Activated CD4-positive, alpha-beta T cell treated with anti-CD3 and anti-CD28 coated beads, Interleukin-10, Interleukin-2, amounts not matched to agents 100 ng/mL and 50 ng/mL, durations not matched to agents 16 hours and 8 hours (primary cell): ENCODE measurements around the gene DCLRE1A.
A peak's percentile ranks its signal among the peaks of the same experiment; 100 is the strongest.
"Not testable (repeated sequence)": the region's sequence is repeated elsewhere in the genome, so short reads cannot be mapped to it uniquely, and the experiment has no call there.

Experiments
- DNase-seq: peaks from one replicate; pipeline ENCODE4 v3.0.0-alpha.2; 2020

The DCLRE1A gene

DNA sequence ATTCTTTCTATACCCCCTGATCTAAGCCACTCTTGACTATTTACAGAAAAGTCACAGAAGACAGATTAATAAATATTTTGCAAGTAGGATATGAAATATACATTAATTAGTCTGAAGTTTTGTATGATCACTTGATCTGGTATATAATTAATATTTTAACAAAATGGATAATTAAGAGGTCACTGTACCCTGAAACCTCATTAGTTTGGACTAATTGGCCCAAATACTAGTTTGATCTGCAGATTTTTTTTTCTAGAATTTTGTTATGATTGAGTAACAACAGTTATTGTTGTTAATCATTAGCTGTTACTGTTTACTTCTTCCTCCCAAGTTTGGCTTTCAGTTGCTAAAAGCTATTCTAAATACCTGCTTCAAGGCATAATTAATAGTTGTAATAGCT lies 3.3 kb upstream of the DCLRE1A start:
- no peak for DNase-seq

- no peak for DNase-seq
Observed at GRCh38 chr10:113856563-113856962, 2.7 kb upstream of the DCLRE1A start.

DNA sequence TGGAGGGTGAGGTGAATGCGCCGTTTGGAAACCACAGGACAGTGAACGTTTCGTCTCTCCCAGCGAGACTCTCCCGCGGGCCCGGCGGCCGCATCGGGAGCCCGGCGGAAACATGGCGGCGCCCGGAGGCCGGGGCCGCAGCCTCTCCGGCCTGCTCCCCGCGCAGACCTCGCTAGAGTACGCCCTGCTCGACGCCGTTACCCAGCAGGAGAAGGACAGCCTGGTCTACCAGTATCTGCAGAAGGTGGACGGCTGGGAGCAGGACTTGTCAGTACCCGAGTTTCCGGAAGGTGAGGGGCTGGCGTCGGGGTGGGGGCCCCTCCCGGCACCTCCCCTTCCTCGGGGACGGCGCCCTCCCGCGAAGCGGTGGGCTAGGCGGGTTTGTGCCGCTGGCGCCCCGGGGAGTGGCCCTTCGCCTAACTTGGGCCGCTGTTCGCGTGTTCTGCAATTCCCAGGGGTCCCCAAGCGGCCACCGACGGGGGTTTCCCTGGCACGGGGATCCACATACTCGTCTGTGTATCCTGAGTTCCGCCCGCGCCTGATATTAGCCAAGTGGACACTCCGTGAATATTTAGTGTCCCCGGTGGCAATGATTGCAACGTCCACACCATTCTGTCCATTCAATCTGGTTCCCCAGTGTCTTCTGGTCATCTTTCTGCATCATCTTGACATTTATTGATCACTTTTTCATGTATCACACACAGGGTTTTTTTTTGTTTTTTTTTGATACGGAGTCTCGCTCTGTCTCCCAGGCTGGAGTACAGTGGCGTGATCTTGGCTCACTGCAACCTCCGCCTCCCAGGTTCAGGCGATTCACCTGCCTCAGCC lies 1.1 kb upstream of the DCLRE1A start:
- DNase-seq = peak; percentile 54

- no peak for DNase-seq
Observed at GRCh38 chr10:113853578-113854012, 287 bp downstream of the DCLRE1A start.

GRCh38 chr10:113849946-113850345 lies 3.9 kb downstream of the DCLRE1A start:
- DNase-seq = peak; percentile 11

- no peak for DNase-seq
Observed at GRCh38 chr10:113849140-113849803, 4.6 kb downstream of the DCLRE1A start.

DNA sequence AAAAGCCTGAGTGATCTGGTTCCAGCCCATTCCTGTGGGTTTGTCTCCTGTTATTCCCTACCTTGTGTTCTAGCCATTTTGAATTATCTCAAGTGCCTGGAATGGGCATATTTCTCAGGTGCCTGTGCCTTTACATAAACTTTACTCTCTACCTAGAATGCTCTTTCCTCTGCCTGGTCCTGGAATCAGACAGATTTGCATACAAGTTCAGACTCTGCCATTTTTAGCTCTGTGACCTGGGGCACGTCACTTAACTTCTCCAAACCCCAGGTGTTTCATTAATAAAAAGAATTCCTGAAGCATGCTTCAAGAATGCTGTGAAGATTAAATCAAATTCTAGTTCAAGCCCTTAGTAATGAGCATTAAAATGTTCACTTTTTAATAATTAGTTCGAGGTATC lies 7.8 kb downstream of the DCLRE1A start:
- DNase-seq = no peak

DNA sequence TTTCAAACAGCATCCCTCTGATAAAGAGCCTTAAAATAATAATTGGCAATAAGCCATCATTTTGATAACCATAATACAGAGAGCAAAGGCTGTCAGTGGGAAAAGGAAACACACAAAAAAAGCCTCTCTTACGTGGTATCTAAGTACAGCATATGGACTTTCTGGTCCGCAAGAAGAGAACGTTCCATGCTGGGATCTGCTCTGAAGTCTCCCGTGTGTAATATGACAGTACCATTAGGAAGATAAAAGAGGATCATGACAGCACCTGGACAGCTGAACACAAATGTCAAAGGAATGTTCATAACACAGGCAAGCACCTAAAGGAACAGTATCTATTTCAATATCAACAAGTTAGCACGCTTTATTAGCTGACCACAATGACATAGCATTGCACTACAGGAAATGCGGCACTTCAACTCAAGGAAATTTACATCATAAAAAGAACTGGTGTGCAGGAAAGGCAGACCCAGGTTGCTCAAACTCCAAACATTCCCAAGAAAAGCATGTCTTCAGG lies 9.9 kb downstream of the DCLRE1A start:
- DNase-seq = no peak

DNA sequence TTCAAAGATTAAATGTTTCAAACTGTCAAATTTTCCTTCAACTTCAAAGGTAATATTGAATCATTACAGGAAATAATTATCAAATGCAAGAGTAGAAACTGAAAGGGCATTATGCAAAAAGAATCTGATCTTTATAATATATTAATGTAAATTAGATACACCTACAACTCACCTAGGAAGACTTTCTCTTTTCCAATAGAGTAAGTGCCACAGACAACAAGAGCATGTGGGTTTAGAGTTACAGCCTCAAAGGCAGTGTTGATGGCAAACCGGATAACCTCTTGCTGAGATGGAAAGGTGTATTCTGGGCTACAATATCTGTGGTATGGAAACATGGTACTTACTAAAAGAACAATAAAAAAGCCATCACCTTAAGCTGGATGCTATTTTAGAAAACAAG lies 11.7 kb downstream of the DCLRE1A start:
- DNase-seq = no peak

DNA sequence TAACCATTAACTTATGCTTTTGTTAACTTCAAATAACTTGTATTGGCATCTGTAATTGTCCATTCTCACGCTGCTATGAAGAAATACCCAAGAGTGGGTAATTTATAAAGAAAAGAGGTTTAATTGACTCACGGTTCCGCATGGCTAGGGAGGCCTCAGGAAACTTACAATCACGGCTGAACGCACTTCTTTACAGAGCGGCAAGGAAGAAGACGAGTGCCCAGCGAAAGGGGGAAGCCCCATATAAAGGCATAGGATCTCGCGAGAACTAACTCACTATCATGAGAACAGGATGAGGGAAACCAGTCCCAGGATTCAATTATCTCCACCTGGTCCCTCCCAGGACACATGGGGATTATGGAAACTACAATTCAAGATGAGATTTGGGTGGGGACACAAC lies 25.3 kb downstream of the DCLRE1A start:
- not testable (repeated sequence) for DNase-seq

GRCh38 chr10:113825791-113826190 lies 28.1 kb downstream of the DCLRE1A start:
- no peak for DNase-seq

DNA sequence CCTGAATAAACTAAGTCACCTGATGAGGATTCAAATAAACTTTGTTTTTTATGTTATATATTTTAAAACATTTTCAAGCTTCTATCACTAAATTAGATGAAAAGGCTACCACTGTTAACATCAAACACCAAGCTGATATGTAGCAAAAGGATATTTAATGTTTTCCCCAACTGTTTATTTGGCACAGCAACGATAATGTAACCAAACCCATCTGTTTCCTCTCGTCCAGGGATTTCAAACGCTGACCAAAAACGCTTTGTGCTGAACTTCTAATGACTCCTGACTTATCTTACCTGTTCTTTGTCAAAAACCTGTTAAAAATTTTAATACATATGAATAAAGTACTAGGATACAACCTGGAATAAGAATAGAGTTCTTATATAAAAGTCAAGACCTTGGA lies 30.5 kb downstream of the DCLRE1A start:
- no peak for DNase-seq

- DNase-seq = no peak
Observed at GRCh38 chr10:113822174-113822573, 31.7 kb downstream of the DCLRE1A start.

DNA sequence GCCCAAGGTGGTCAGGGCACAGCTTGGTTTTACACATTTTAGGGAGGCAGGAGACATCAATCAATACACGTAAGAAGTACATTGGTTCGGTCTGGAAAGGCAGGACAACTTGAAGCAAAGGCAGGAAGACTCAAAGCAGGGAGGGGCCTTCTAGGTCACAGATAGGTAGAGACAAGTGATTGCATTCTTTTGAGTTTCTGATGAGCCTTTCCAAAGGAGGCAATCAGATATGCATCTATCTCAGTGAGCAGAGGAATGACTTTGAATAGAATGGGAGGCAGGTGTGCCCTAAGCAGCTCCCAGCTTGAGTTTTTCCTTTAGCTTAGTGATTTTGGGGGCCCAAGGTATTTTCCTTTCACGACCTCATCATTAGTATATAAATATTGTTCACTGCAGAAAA lies 32.6 kb downstream of the DCLRE1A start:
- DNase-seq = not testable (repeated sequence)

GRCh38 chr10:113820507-113820906 lies 33.4 kb downstream of the DCLRE1A start:
- DNase-seq = no peak

DNA sequence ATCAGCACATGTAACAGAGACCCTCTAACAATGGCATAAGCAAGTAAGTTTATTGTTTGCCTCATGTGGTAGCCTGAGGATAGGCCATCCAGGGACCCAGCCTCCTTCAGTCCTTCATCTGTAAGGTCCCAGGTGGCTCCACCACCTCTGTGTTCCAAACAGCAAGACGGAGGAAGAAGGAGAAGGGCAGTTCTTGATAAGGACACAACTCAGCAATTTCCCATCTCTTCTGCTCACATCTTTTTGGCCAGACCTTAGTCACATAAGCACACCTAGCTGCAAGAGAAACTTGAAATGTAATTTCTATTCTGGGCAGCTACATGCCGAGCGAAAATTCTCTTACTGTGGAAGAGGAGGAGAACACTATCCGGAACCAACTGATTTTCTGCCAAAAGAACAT lies 33.9 kb downstream of the DCLRE1A start:
- no peak for DNase-seq

- DNase-seq = not testable (repeated sequence)
Observed at GRCh38 chr10:113814700-113815099, 39.2 kb downstream of the DCLRE1A start.

DNA sequence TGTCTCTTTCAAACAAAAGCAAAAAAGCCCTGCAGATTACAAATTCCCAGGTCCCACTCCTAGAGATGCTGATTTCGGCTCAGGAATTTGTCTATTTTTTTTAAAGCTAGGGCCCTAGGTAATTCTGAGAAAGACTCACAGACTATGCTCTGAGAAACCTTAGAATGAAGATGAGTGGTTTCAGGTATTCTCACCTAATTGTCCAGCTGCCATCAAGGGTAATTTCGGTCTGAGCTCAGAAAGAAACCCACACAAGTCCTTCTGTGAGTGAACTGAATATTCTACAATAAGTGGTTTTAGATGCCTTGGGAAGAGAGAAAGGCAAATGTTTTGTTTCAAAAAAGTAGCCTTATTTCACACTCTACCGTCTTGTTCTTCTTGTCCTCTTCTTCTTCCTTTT lies 45.7 kb downstream of the DCLRE1A start:
- no peak for DNase-seq

GRCh38 chr10:113806503-113806902 lies 47.4 kb downstream of the DCLRE1A start:
- no peak for DNase-seq

- no peak for DNase-seq
Observed at GRCh38 chr10:113802997-113803396, 50.9 kb downstream of the DCLRE1A start.

DNA sequence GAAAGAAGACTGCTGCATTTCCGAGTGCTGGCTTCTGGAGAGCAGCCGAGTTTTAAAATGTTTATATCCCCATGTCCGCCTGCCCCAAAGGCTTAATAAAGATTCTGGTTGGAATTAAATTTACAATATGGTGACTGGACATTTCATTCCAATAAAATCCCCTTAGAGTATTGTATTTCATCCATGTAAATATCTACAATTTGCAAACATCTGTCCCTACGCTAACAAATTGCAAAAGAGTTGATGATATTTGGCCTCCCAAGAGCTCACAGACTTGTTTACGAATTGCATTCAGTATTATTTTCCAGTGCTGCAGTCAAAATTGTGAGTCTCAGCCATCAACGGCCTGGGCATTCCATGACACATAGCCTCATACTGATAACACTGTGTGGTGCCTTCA lies 52.3 kb downstream of the DCLRE1A start:
- no peak for DNase-seq

DNA sequence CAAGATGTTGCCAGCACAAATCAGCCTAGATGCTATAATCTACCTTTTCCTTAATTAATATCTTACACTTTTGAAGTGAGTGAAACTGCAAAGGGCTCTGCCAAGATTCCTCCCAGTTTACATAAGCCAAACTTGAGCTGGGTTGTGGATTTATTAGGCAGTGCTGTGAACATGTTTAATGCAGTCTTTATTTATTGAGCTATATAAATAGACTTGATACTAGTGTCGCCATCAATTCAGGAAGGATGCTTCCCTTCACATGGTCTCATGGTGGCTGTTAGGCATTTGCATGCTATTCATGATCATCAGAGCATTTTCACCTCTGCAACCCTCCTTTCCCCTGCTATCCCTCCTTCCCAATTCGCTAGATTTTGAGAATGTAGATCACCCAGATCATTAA lies 62.2 kb downstream of the DCLRE1A start:
- DNase-seq = no peak

GRCh38 chr10:113788604-113789083 lies 65.2 kb downstream of the DCLRE1A start:
- peak; percentile 22 for DNase-seq
